Activated naive CD4-positive, alpha-beta T cell treated with anti-CD3 and anti-CD28 coated beads, Interleukin-2, amount 50 U/mL, for 24 hours (primary cell): ENCODE data around the gene PLCG1.

Experiments
- H3K27ac Mint-ChIP-seq: one replicate; pipeline ENCODE4 v1.8.0; 2021; ENCODE audit warnings: mild to moderate bottlenecking, mixed read lengths
- H3K27me3 Mint-ChIP-seq: one replicate; pipeline ENCODE4 v1.8.0; 2021; ENCODE audit warnings: mixed read lengths
- H3K36me3 Mint-ChIP-seq: one replicate; pipeline ENCODE4 v1.8.0; 2021; ENCODE audit warnings: mixed read lengths
- H3K4me1 Mint-ChIP-seq: one replicate; pipeline ENCODE4 v1.8.0; 2021; ENCODE audit warnings: mixed read lengths
- H3K4me3 Mint-ChIP-seq: one replicate; pipeline ENCODE4 v1.8.0; 2021; ENCODE audit warnings: mild to moderate bottlenecking, mixed read lengths
- H3K9me3 Mint-ChIP-seq: one replicate; pipeline ENCODE4 v1.8.0; 2021; ENCODE audit warnings: mixed read lengths

The PLCG1 gene

DNA sequence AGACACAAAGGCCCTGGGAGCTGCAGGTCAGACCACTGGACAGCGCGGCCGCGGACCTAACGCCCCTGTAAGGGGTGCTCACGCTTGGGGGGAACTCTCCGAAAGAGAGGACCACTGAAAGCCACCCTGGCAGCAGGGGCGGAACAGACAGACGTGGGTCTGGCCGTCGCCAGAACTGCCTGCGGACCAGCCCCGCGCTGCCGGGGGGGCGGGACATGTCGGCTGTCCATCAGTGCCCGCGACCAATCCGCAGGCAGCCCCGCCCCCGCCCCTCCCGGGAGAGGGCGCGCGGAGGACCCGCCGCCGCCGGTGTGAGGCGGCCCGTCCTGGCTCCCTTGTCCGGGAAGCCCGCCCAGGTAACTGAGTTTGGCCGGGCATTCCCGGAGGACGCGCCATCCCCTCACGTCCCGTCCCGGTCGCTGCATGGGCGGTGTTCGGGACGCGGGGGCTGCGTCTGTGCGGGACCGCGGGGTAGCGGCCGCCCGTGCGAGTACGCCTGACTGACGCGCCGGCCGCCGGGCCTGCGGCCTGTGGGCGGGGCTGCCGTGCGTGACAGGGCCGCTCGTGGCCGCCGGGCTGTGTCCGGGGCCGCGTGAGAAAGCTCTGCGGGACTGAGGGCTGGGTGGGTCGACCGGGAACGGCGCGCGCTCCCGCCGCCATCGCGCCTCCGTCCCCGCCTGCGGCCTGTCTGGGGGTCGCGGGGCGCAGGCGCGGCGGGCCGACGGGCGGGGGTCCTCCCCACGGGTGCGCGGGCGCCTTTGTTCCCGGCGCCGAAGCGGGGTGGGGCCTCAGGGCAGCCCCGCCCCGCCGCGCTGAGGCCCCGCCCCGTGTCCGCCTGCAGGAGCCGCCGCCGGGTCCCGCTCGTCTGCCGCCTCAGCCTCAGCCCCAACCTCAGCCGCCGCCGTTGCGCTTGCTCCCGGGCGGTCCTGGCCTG, at the start of gene PLCG1:
Gene PLCG1 (plus strand): TSS at position 864 of the 934 bp plus-strand sequence. CDS start 99 bp downstream, outside the sequence.
- H3K9me3 Mint-ChIP-seq = no peaks in the 10 kb centered on the region
- no peaks in the 10 kb centered on the region for H3K36me3 Mint-ChIP-seq
- peaks cover 66% of the 10 kb centered on the region for H3K4me1 Mint-ChIP-seq

DNA sequence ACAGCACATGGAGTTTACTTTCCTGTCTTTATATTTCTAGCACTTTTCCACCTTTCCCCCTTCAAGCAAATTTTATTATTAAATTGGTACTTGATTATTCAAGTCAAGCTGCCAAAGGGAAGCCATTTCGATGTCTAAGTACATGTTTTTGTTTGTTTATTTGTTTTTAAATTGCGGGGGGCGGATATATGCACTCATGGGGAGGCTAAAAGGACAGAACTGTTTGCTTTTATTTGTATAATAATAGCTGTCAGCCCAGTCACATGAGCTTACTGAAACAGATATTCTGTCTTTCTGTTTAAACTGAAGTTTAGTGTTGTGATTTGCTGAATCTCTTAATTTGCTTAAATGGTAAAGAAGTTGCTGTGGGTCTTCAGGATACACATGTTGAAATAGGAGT, 49.6 kb upstream of the PLCG1 start:
- Mint-ChIP-seq H3K27ac (peak overlapping the region; percentile 1), H3K36me3 (peaks cover 22% of the 10 kb centered on the region), H3K4me3 (no peak overlapping the region), H3K9me3 (no peaks in the 10 kb centered on the region), H3K4me1 (peaks cover 29% of the 10 kb centered on the region), H3K27me3 (no peaks in the 10 kb centered on the region)

More for the DNA sequence above, at the start of gene PLCG1:
- peak within 1 kb of the TSS; percentile 90 for H3K4me3 Mint-ChIP-seq
- H3K27ac Mint-ChIP-seq = peak within 1 kb of the TSS; percentile 100
- H3K27me3 Mint-ChIP-seq = no peaks in the 10 kb centered on the region

GRCh38 chr20:41089555-41089954, 47.8 kb upstream of the PLCG1 start:
- no peak overlapping the region for H3K4me3 Mint-ChIP-seq
- H3K27me3 Mint-ChIP-seq = no peaks in the 10 kb centered on the region
- H3K9me3 Mint-ChIP-seq = no peaks in the 10 kb centered on the region
- H3K27ac Mint-ChIP-seq = no peak overlapping the region
- peaks cover 22% of the 10 kb centered on the region for H3K4me1 Mint-ChIP-seq
- peaks cover 18% of the 10 kb centered on the region for H3K36me3 Mint-ChIP-seq

GRCh38 chr20:41091927-41092326, 45.4 kb upstream of the PLCG1 start:
- Mint-ChIP-seq H3K36me3 (peaks cover 12% of the 10 kb centered on the region), H3K4me3 (no peak overlapping the region), H3K27ac (peak overlapping the region; percentile 1), H3K9me3 (no peaks in the 10 kb centered on the region), H3K27me3 (no peaks in the 10 kb centered on the region), H3K4me1 (peaks cover 9% of the 10 kb centered on the region)

DNA sequence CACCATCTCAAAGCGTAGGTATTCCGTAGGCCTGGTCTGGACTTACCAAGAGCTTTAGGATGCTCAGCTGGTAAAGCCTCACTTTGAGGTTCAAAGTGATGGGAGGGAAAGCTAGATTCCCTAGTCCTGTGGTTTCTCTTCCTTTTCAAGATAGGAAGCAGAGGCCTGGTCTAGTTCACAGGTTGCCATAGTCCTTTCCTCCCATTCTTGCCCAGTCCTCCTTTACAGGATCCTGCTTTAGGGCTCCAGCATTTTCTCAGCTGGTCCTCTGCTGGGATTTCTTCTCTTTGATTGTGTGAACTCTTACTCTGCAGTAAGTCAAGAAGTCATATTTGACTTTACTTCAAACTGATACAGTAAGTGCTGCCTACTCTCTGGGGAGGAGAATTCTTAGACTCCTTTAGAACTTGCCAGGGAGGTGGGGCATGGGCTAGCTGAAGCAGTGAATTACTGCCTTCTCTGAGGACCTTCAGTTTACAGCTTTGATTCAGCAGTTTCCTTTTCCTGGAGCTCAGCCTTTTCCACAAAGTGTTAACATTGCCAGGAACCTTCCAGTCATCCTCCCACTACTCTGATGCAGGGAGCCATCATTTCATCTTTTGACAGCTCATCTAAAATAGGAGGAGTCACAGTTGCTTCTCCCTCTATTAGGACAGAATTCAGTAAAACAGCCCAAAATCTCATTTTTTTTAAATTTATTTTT, 42.8 kb upstream of the PLCG1 start:
- Mint-ChIP-seq H3K4me3 (no peak overlapping the region), H3K27ac (peak overlapping the region; percentile 41), H3K27me3 (no peaks in the 10 kb centered on the region), H3K36me3 (peaks cover 12% of the 10 kb centered on the region), H3K4me1 (peaks cover 10% of the 10 kb centered on the region), H3K9me3 (no peaks in the 10 kb centered on the region)

- H3K27me3 Mint-ChIP-seq = no peaks in the 10 kb centered on the region
- H3K4me1 Mint-ChIP-seq = peaks cover 12% of the 10 kb centered on the region
- peak overlapping the region; percentile 35 for H3K27ac Mint-ChIP-seq
- H3K36me3 Mint-ChIP-seq = peaks cover 12% of the 10 kb centered on the region
- H3K9me3 Mint-ChIP-seq = no peaks in the 10 kb centered on the region
- H3K4me3 Mint-ChIP-seq = no peak overlapping the region
Observed at GRCh38 chr20:41095110-41095969, 42.0 kb upstream of the PLCG1 start.

DNA sequence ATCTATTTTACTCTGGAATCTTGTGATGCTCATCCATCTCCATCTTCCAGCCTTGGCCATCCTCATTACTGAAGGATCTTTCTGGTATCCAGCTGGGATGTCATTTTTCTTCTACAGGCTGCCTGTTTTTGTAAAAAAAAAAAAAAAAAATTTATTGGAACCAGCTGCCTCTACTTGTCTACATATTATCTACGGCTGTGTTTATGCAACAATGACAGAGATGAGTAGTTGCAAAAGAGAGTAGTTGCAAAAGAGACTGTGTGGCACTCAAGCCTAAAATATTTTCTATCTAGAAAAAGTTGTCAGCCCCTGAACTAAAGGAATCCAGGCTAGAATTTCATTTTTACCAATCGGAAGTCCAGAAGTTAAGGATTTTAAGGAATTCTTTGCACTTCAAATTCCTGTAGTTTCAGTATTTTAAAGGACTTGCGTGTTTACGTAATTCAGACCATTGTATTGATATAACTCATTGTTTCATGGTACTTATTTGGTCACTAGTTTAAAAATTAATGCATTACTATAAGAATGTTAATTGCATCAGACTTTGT, 38.6 kb upstream of the PLCG1 start:
- Mint-ChIP-seq H3K27ac (no peak overlapping the region), H3K36me3 (peaks cover 18% of the 10 kb centered on the region), H3K9me3 (no peaks in the 10 kb centered on the region), H3K4me3 (no peak overlapping the region), H3K4me1 (peaks cover 12% of the 10 kb centered on the region), H3K27me3 (no peaks in the 10 kb centered on the region)

DNA sequence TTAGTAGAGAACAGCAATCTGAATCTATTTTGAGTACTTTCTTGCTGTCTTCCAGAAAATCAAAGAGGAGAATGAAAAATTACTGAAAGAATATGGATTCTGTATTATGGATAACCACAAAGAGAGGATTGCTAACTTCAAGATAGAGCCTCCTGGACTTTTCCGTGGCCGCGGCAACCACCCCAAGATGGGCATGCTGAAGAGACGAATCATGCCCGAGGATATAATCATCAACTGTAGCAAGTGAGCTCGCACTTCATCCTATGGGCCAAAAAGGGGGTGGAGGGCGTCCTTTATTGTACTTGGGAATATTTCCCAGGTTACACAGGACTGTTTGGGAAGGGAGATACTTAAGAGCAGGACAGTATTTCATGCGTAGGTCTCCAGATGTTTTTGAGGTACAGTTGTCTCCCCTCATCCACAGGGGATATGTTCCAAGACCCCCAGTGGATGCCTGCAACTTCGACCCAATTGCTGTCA, 37.3 kb upstream of the PLCG1 start:
- H3K27ac Mint-ChIP-seq = no peak overlapping the region
- H3K9me3 Mint-ChIP-seq = no peaks in the 10 kb centered on the region
- no peaks in the 10 kb centered on the region for H3K27me3 Mint-ChIP-seq
- peaks cover 12% of the 10 kb centered on the region for H3K4me1 Mint-ChIP-seq
- H3K4me3 Mint-ChIP-seq = no peak overlapping the region
- peaks cover 22% of the 10 kb centered on the region for H3K36me3 Mint-ChIP-seq

- Mint-ChIP-seq H3K36me3 (peaks cover 21% of the 10 kb centered on the region), H3K4me3 (no peak overlapping the region), H3K9me3 (no peaks in the 10 kb centered on the region), H3K4me1 (peaks cover 6% of the 10 kb centered on the region), H3K27me3 (no peaks in the 10 kb centered on the region), H3K27ac (no peak overlapping the region)
Observed at GRCh38 chr20:41101660-41102059, 35.7 kb upstream of the PLCG1 start.

GRCh38 chr20:41108531-41108930, 28.8 kb upstream of the PLCG1 start:
- H3K4me3 Mint-ChIP-seq = no peak overlapping the region
- no peak overlapping the region for H3K27ac Mint-ChIP-seq
- no peaks in the 10 kb centered on the region for H3K27me3 Mint-ChIP-seq
- peaks cover 14% of the 10 kb centered on the region for H3K36me3 Mint-ChIP-seq
- no peaks in the 10 kb centered on the region for H3K9me3 Mint-ChIP-seq
- H3K4me1 Mint-ChIP-seq = peaks cover 3% of the 10 kb centered on the region

DNA sequence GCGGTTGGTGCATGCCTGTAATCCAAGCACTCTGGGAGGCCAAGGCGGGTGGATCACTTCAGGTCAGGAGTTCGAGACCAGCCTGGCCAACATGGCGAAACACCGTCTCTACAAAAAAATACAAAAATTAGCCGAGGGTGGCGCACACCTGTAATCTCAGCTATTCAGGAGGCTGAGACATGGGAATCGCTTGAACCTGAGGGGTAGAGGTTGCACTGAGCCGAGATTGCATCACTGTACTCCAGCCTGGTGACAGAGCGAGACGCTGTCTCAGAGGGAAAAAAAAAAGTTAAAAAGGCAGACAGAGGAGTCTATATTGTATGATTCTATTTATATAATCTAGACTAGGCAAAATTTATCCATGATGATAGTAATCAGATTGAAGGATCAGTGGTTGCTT, 27.3 kb upstream of the PLCG1 start:
- no peak overlapping the region for H3K4me3 Mint-ChIP-seq
- no peaks in the 10 kb centered on the region for H3K27me3 Mint-ChIP-seq
- no peak overlapping the region for H3K27ac Mint-ChIP-seq
- no peaks in the 10 kb centered on the region for H3K9me3 Mint-ChIP-seq
- H3K36me3 Mint-ChIP-seq = peaks cover 14% of the 10 kb centered on the region
- H3K4me1 Mint-ChIP-seq = peaks cover 3% of the 10 kb centered on the region

DNA sequence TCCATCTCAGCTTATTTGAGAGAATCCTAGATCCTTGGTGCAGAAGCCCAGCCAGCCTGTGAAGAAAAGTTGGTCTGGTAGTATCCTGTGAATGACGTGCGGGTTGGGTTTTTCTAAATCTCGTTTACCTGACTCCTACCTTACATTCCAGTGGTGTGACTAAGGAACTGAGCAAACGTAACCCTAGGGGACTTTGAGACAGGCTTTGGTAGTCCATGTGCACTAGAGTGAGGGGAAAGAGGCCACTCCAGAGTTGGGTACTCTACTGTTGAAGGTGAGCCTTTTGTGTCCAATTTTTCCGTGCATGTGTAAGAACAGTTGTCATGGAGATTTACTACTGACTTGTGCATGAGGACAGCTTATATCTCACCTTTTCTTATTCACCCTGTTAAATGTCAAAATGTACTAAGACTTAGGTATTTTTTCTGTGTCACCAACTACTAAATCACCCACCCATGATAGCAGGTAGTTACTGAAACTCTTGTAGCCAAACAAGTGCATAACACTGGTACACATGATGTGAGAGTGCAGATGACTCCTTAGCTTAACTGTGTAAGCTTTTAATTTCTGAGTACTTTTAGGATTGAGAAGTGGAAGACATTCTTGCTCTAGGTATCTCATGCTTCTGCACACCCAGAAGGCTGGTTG, 26.3 kb upstream of the PLCG1 start:
- Mint-ChIP-seq H3K9me3 (no peaks in the 10 kb centered on the region), H3K4me1 (peaks cover 3% of the 10 kb centered on the region), H3K27me3 (no peaks in the 10 kb centered on the region), H3K4me3 (no peak overlapping the region), H3K27ac (no peak overlapping the region), H3K36me3 (peaks cover 14% of the 10 kb centered on the region)

GRCh38 chr20:41111578-41111951, 25.8 kb upstream of the PLCG1 start:
- Mint-ChIP-seq H3K4me3 (no peak overlapping the region), H3K27ac (peak overlapping the region; percentile 10), H3K27me3 (no peaks in the 10 kb centered on the region), H3K36me3 (peaks cover 16% of the 10 kb centered on the region), H3K4me1 (peaks cover 3% of the 10 kb centered on the region), H3K9me3 (no peaks in the 10 kb centered on the region)

GRCh38 chr20:41116282-41116956, 20.9 kb upstream of the PLCG1 start:
- no peaks in the 10 kb centered on the region for H3K9me3 Mint-ChIP-seq
- H3K4me1 Mint-ChIP-seq = peaks cover 3% of the 10 kb centered on the region
- no peaks in the 10 kb centered on the region for H3K27me3 Mint-ChIP-seq
- H3K27ac Mint-ChIP-seq = peak overlapping the region; percentile 4
- H3K36me3 Mint-ChIP-seq = peaks cover 17% of the 10 kb centered on the region
- H3K4me3 Mint-ChIP-seq = no peak overlapping the region
